IPS-18a (cell line): Measurements from ENCODE around the gene GBX1.

Experiments
- H3K27ac ChIP-seq: one replicate; pipeline ENCODE4 v1.5.1; 2013; ENCODE audit warnings: low read length
- H3K27me3 ChIP-seq: one replicate; pipeline ENCODE4 v1.6.1; 2013; ENCODE audit warnings: mild to moderate bottlenecking, low read length; ENCODE audit not compliant: control insufficient read depth, insufficient read depth
- H3K36me3 ChIP-seq: one replicate; pipeline ENCODE4 v1.6.1; 2013; ENCODE audit warnings: low read depth, low read length; ENCODE audit not compliant: control insufficient read depth
- H3K4me1 ChIP-seq: one replicate; pipeline ENCODE4 v1.6.1; 2013; ENCODE audit warnings: low read depth, low read length; ENCODE audit not compliant: control insufficient read depth
- H3K4me3 ChIP-seq: one replicate; pipeline ENCODE4 v1.5.1; 2013; ENCODE audit warnings: low read length
- H3K9ac ChIP-seq: one replicate; pipeline ENCODE4 v1.6.1; 2013; ENCODE audit warnings: mild to moderate bottlenecking, low read length, moderate library complexity
- H3K9me3 ChIP-seq: one replicate; pipeline ENCODE4 v1.6.1; 2013; ENCODE audit warnings: low read depth, low read length; ENCODE audit not compliant: control insufficient read depth

Gene GBX1

GRCh38 chr7:151192002-151192539 is 24.6 kb upstream of the GBX1 start:
- H3K27me3 ChIP-seq, result peaks cover 4% of the 10 kb centered on the region
- no peaks in the 10 kb centered on the region for H3K36me3 ChIP-seq
- H3K9me3 ChIP-seq, result no peaks in the 10 kb centered on the region
- no peak overlapping the region for H3K4me3 ChIP-seq
- no peak overlapping the region for H3K27ac ChIP-seq
- no peak overlapping the region for H3K9ac ChIP-seq
- H3K4me1 ChIP-seq, result no peaks in the 10 kb centered on the region

GRCh38 chr7:151191544-151191943 is 24.1 kb upstream of the GBX1 start:
- Histone ChIP-seq H3K4me3 (no peak overlapping the region), H3K9me3 (no peaks in the 10 kb centered on the region), H3K9ac (no peak overlapping the region), H3K36me3 (no peaks in the 10 kb centered on the region), H3K4me1 (no peaks in the 10 kb centered on the region), H3K27me3 (peaks cover 4% of the 10 kb centered on the region), H3K27ac (no peak overlapping the region)

GRCh38 chr7:151189038-151189437 is 21.5 kb upstream of the GBX1 start:
- no peak overlapping the region for H3K27ac ChIP-seq
- H3K4me3 ChIP-seq, result no peak overlapping the region
- no peaks in the 10 kb centered on the region for H3K4me1 ChIP-seq
- H3K9ac ChIP-seq, result no peak overlapping the region
- no peaks in the 10 kb centered on the region for H3K36me3 ChIP-seq
- H3K9me3 ChIP-seq, result no peaks in the 10 kb centered on the region
- no peaks in the 10 kb centered on the region for H3K27me3 ChIP-seq

- H3K4me3 ChIP-seq, result no peak overlapping the region
- H3K27ac ChIP-seq, result no peak overlapping the region
- no peak overlapping the region for H3K9ac ChIP-seq
- no peaks in the 10 kb centered on the region for H3K4me1 ChIP-seq
- no peaks in the 10 kb centered on the region for H3K9me3 ChIP-seq
- H3K27me3 ChIP-seq, result no peaks in the 10 kb centered on the region
- no peaks in the 10 kb centered on the region for H3K36me3 ChIP-seq
Observed at GRCh38 chr7:151188252-151188542, 20.7 kb upstream of the GBX1 start.

- no peak overlapping the region for H3K9ac ChIP-seq
- H3K9me3 ChIP-seq, result no peaks in the 10 kb centered on the region
- no peaks in the 10 kb centered on the region for H3K36me3 ChIP-seq
- no peak overlapping the region for H3K27ac ChIP-seq
- no peak overlapping the region for H3K4me3 ChIP-seq
- H3K27me3 ChIP-seq, result no peaks in the 10 kb centered on the region
- H3K4me1 ChIP-seq, result no peaks in the 10 kb centered on the region
Observed at GRCh38 chr7:151187409-151188251, 20.1 kb upstream of the GBX1 start.

GRCh38 chr7:151186640-151187408 is 19.3 kb upstream of the GBX1 start, which contains the start of gene ASB10:
Gene ASB10, minus strand, starts transcription at chr7:151187250. Its CDS starts 120 bp downstream, at chr7:151187130.
- Histone ChIP-seq H3K36me3 (no peaks in the 10 kb centered on the region), H3K27ac (no peak within 1 kb of the TSS), H3K4me1 (no peaks in the 10 kb centered on the region), H3K9ac (no peak within 1 kb of the TSS), H3K27me3 (no peaks in the 10 kb centered on the region), H3K4me3 (no peak within 1 kb of the TSS), H3K9me3 (no peaks in the 10 kb centered on the region)

- H3K9me3 ChIP-seq, result no peaks in the 10 kb centered on the region
- no peaks in the 10 kb centered on the region for H3K36me3 ChIP-seq
- H3K27ac ChIP-seq, result no peak overlapping the region
- no peak overlapping the region for H3K4me3 ChIP-seq
- no peaks in the 10 kb centered on the region for H3K4me1 ChIP-seq
- no peak overlapping the region for H3K9ac ChIP-seq
- H3K27me3 ChIP-seq, result no peaks in the 10 kb centered on the region
Observed at GRCh38 chr7:151185762-151186639, 18.5 kb upstream of the GBX1 start.

- no peak overlapping the region for H3K27ac ChIP-seq
- H3K9ac ChIP-seq, result no peak overlapping the region
- H3K27me3 ChIP-seq, result peaks cover 10% of the 10 kb centered on the region
- H3K36me3 ChIP-seq, result no peaks in the 10 kb centered on the region
- no peaks in the 10 kb centered on the region for H3K4me1 ChIP-seq
- no peak overlapping the region for H3K4me3 ChIP-seq
- H3K9me3 ChIP-seq, result no peaks in the 10 kb centered on the region
Observed at GRCh38 chr7:151181011-151181431, 13.5 kb upstream of the GBX1 start.

- no peak overlapping the region for H3K27ac ChIP-seq
- H3K4me3 ChIP-seq, result no peak overlapping the region
- H3K36me3 ChIP-seq, result no peaks in the 10 kb centered on the region
- no peaks in the 10 kb centered on the region for H3K9me3 ChIP-seq
- no peak overlapping the region for H3K9ac ChIP-seq
- H3K4me1 ChIP-seq, result no peaks in the 10 kb centered on the region
- peaks cover 16% of the 10 kb centered on the region for H3K27me3 ChIP-seq
Observed at GRCh38 chr7:151179946-151180345, 12.5 kb upstream of the GBX1 start.

GRCh38 chr7:151179287-151179860 is 11.9 kb upstream of the GBX1 start:
- Histone ChIP-seq H3K9ac (no peak overlapping the region), H3K4me1 (no peaks in the 10 kb centered on the region), H3K27me3 (peaks cover 20% of the 10 kb centered on the region), H3K27ac (no peak overlapping the region), H3K36me3 (no peaks in the 10 kb centered on the region), H3K4me3 (no peak overlapping the region), H3K9me3 (no peaks in the 10 kb centered on the region)

GRCh38 chr7:151178831-151179230 is 11.3 kb upstream of the GBX1 start:
- H3K36me3 ChIP-seq, result no peaks in the 10 kb centered on the region
- H3K27ac ChIP-seq, result no peak overlapping the region
- H3K9ac ChIP-seq, result no peak overlapping the region
- no peaks in the 10 kb centered on the region for H3K4me1 ChIP-seq
- peaks cover 20% of the 10 kb centered on the region for H3K27me3 ChIP-seq
- H3K9me3 ChIP-seq, result no peaks in the 10 kb centered on the region
- no peak overlapping the region for H3K4me3 ChIP-seq
